B cell (primary cell): ENCODE measurements around the gene TTLL5.

Experiments
- EZH2 ChIP-seq: IDR thresholded peaks from 2 replicates; pipeline ENCODE4 v1.6.1; 2012; ENCODE audit warnings: borderline replicate concordance, low read depth, mild to moderate bottlenecking, moderate library complexity, low read length; ENCODE audit not compliant: insufficient read depth, poor library complexity, severe bottlenecking
- TF ChIP-seq, protein P1 (sequence below): fragments of 200-600 bp; IDR thresholded peaks from one replicate; pipeline ENCODE4 v1.8.0; 2022; ENCODE audit warnings: antibody characterized with exemption, mild to moderate bottlenecking

DNA sequence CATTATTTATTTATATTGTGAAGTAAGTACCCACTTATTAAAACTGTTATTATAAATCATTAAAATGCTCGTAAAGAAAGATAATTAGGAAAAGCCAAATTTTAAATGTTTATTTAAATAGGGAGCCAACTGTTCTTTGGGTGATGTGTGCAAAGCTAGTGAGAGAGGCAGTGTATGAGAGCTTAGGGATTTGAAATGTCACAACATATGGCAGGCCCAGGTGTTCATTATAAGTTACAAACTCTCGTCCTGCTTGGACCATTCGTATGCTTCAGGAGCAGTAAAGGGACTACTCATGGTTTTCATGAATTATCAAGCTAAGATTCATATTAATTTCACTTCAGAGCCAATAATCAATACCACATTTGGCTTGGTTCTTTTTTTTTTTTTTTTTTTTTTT is 166.3 kb downstream of the TTLL5 start:
- TF ChIP-seq, protein P1, sequence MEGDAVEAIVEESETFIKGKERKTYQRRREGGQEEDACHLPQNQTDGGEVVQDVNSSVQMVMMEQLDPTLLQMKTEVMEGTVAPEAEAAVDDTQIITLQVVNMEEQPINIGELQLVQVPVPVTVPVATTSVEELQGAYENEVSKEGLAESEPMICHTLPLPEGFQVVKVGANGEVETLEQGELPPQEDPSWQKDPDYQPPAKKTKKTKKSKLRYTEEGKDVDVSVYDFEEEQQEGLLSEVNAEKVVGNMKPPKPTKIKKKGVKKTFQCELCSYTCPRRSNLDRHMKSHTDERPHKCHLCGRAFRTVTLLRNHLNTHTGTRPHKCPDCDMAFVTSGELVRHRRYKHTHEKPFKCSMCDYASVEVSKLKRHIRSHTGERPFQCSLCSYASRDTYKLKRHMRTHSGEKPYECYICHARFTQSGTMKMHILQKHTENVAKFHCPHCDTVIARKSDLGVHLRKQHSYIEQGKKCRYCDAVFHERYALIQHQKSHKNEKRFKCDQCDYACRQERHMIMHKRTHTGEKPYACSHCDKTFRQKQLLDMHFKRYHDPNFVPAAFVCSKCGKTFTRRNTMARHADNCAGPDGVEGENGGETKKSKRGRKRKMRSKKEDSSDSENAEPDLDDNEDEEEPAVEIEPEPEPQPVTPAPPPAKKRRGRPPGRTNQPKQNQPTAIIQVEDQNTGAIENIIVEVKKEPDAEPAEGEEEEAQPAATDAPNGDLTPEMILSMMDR, result no peak
- no peak for TF ChIP-seq EZH2
